ENCODE results near the gene FBLN1.

Gene FBLN1

DNA sequence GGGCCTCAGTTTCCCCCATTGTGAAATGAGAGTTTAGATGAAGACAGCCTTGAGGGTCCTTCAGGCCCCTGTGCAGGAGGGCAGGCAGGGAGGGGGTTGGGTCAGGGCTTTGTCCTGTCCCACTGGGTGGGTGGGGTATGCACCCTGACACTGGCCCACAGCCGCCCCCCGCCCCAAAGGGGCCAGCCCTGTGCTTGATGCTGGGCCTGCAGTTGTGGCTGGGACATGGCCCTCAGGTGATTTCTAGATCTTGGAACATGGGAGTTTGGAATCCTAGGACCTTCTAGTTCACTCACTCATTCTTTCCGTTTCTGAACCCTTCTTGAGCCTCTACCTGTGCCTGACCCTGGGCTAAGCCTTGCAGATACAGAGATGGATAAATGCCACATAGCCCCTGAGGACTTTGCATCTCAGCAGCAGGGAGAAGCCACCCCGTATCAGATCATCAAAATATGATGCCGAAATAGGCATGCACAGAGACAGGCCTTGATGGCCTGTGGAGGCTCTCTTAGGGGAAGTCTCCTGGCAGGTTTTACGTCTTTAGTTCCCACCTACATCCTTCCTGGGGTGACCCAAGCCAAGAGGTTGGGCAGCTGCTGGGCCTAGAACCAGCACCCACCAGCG lies 76.0 kb downstream of the FBLN1 start:
- no peaks in the 10 kb centered on the region for H4K20me1 ChIP-seq (ENCODE audit: insufficient read depth, low read length)

DNA sequence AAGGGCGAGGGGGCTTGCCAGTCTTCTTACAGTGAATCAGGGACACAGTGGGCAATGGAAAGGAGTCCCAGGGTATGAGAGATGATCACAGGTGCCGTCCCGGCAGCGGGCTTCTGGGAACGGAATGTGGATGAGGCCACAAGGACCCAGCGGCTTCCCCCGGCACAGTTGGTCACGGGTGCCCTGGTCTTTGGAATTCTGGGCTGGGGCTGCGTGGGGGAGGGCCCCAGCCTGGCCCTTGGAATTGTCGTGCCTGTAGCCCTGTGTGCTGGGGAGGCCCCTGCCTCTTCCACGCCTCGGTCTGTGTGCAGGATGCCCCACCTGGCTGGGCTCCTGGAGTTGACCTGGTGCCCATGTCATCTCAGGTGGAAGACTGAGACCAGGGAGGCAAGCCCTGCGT lies 76.6 kb downstream of the FBLN1 start:
- Histone ChIP-seq H4K20me1 (ENCODE audit: insufficient read depth, low read length) (no peaks in the 10 kb centered on the region), H3K9me3 (ENCODE audit: insufficient read depth, low read length) (no peaks in the 10 kb centered on the region), H3K4me3 (ENCODE audit: low read length) (no peak overlapping the region), H3K27me3 (ENCODE audit: low read depth, low read length) (peaks cover 26% of the 10 kb centered on the region), H3K4me2 (ENCODE audit: low read length) (no peak overlapping the region), H3K36me3 (replicated peaks; ENCODE audit: low read depth, low read length) (no peaks in the 10 kb centered on the region), H3K27ac (ENCODE audit: low read length) (no peak overlapping the region), H2AFZ (ENCODE audit: low read depth, low read length) (no peak overlapping the region), H3K4me1 (ENCODE audit: low read length) (peaks cover 2% of the 10 kb centered on the region; the same call in 1 of the 2 replicates), H3K9ac (ENCODE audit: low read length) (no peak overlapping the region), H3K79me2 (ENCODE audit: low read length) (no peaks in the 10 kb centered on the region)
- TF ChIP-seq EZH2phosphoT487 (IDR thresholded peaks at IDR 0.05; ENCODE audit: low read depth): no peak
- TF ChIP-seq CTCF (IDR thresholded peaks at IDR 0.05; ENCODE audit: low read depth, low read length): no peak

More for the DNA sequence above, 76.0 kb downstream of the FBLN1 start:
- H3K4me3 ChIP-seq (ENCODE audit: low read length): no peak overlapping the region
- no peak overlapping the region for H2AFZ ChIP-seq (ENCODE audit: low read depth, low read length)
- no peaks in the 10 kb centered on the region for H3K9me3 ChIP-seq (ENCODE audit: insufficient read depth, low read length)
- TF ChIP-seq CTCF (IDR thresholded peaks at IDR 0.05; ENCODE audit: low read depth, low read length) (no peak), EZH2phosphoT487 (IDR thresholded peaks at IDR 0.05; ENCODE audit: low read depth) (no peak)
- no peak overlapping the region for H3K4me2 ChIP-seq (ENCODE audit: low read length)
- no peaks in the 10 kb centered on the region for H3K79me2 ChIP-seq (ENCODE audit: low read length)
- H3K27me3 ChIP-seq (ENCODE audit: low read depth, low read length): peaks cover 27% of the 10 kb centered on the region
- no peak overlapping the region for H3K9ac ChIP-seq (ENCODE audit: low read length)
- no peak overlapping the region for H3K27ac ChIP-seq (ENCODE audit: low read length)
- H3K4me1 ChIP-seq (ENCODE audit: low read length): peaks cover 2% of the 10 kb centered on the region; the same call in 1 of the 2 replicates
- no peaks in the 10 kb centered on the region for H3K36me3 ChIP-seq (replicated peaks; ENCODE audit: low read depth, low read length)

DNA sequence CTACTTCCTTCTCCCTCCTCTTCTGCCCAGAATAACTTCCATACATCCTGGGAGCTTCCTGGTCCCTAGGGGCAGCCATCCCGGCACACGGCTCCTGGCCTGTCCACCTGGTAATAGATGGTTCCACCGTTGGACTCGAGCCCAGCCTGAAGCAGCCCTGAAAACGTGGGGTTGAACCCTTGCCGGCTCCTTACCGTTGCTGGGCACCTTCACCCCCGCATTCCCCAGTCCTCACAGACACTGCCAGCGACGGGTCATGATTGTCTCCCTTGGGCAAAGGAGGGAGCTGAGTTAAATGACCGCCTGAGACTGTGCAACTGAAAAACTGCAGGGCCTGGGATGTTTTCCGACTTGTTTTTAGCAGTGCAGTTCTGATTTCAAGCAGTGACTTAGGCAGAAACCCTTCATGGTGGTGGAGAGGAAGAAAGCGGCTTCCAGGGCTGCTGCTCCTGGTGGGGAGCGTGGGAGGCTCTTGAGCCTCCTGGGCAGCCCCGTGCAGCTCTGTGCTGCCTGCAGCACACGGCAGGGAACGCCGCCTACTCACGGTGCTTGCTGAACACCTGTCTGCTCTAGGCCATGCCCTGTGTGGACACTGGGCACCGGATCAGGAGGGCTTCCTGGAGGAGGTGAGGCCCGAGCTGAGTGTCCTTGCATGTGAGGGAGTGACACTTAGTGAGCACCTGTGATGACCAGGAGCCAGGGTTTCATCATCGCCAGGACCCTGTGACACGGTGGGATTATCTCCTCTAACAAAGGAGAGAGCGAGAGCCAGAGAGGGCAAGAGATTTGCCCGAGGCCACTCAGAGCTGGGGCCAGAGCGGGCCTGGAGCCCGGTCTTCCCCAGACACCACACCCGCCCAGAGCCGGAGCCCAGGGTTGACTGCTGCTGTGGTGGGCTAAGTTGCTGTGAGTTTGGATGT lies 77.4 kb downstream of the FBLN1 start:
- no peak for TF ChIP-seq EZH2phosphoT487 (IDR thresholded peaks at IDR 0.05; ENCODE audit: low read depth)
- no peak for TF ChIP-seq CTCF (IDR thresholded peaks at IDR 0.05; ENCODE audit: low read depth, low read length)
- Histone ChIP-seq H3K4me3 (ENCODE audit: low read length) (no peak overlapping the region), H4K20me1 (ENCODE audit: insufficient read depth, low read length) (no peaks in the 10 kb centered on the region), H3K4me1 (ENCODE audit: low read length) (peaks cover 2% of the 10 kb centered on the region; the same call in 1 of the 2 replicates), H3K4me2 (ENCODE audit: low read length) (no peak overlapping the region), H3K36me3 (replicated peaks; ENCODE audit: low read depth, low read length) (no peaks in the 10 kb centered on the region), H3K79me2 (ENCODE audit: low read length) (no peaks in the 10 kb centered on the region), H2AFZ (ENCODE audit: low read depth, low read length) (no peak overlapping the region), H3K9me3 (ENCODE audit: insufficient read depth, low read length) (no peaks in the 10 kb centered on the region), H3K27me3 (ENCODE audit: low read depth, low read length) (peaks cover 26% of the 10 kb centered on the region), H3K27ac (ENCODE audit: low read length) (no peak overlapping the region), H3K9ac (ENCODE audit: low read length) (no peak overlapping the region)

DNA sequence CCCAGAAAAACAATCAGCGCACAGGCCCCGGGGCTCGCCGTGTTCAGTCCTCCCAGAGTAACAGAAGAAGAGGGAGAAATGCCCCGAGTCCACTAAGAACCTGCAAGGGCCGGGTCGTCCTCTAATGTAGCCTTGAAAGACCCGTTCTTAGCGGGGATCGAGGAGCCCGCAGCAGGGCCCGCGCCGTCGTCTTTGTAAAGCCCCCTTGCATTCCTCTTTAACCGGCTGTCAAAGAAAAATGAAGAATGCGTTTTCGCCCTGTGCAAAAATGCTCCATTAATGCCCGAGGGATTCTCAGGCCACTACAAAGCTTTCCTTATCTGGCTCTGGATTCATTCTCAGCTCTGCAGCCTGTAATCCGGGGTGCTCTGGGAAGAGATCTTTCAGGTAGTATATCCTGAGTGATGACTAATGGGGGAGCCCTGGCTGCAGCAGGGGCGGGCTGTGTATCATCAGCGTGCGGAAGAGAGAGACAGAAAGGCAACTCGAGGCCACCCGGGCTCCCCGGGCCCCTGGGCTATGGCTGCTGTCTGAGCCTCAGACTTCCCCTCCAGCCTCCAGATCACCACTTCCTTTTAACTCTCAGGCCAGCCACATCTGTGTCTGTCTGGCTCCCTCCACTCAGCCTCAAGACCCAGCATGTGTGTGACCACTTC lies 78.2 kb downstream of the FBLN1 start:
- H2AFZ ChIP-seq (ENCODE audit: low read depth, low read length): no peak overlapping the region
- H3K79me2 ChIP-seq (ENCODE audit: low read length): no peaks in the 10 kb centered on the region
- H3K27ac ChIP-seq (ENCODE audit: low read length): no peak overlapping the region
- no peak overlapping the region for H3K4me2 ChIP-seq (ENCODE audit: low read length)
- H3K36me3 ChIP-seq (replicated peaks; ENCODE audit: low read depth, low read length): no peaks in the 10 kb centered on the region
- no peak for TF ChIP-seq EZH2phosphoT487 (IDR thresholded peaks at IDR 0.05; ENCODE audit: low read depth)
- TF ChIP-seq CTCF (IDR thresholded peaks at IDR 0.05; ENCODE audit: low read depth, low read length): no peak
- no peaks in the 10 kb centered on the region for H3K9me3 ChIP-seq (ENCODE audit: insufficient read depth, low read length)
- H3K4me1 ChIP-seq (ENCODE audit: low read length): peaks cover 2% of the 10 kb centered on the region; the same call in 1 of the 2 replicates
- peaks cover 21% of the 10 kb centered on the region for H3K27me3 ChIP-seq (ENCODE audit: low read depth, low read length)
- no peak overlapping the region for H3K9ac ChIP-seq (ENCODE audit: low read length)
- no peaks in the 10 kb centered on the region for H4K20me1 ChIP-seq (ENCODE audit: insufficient read depth, low read length)
- H3K4me3 ChIP-seq (ENCODE audit: low read length): no peak overlapping the region
